HL-60 (cell line): ENCODE measurements around the gene DNAJC27.

Experiments used
- DNase-seq, 2 experiments: peaks; one replicate each; pipeline ENCODE4 v3.0.0-alpha.2; 2010 to 2020; ENCODE audit warnings: low read depth in 1 of 2, low spot score in 1 of 2
- H3K27ac ChIP-seq: fragments of 250-450 bp; sonication (Bioruptor Pico); replicated peaks from 2 replicates; pipeline ENCODE4 v1.5.1; 2020; ENCODE audit warnings: mild to moderate bottlenecking, moderate library complexity
- H3K27me3 ChIP-seq: fragments of 250-450 bp; sonication (Bioruptor Pico); 2 replicates; pipeline ENCODE4 v1.5.1; 2021; ENCODE audit warnings: mild to moderate bottlenecking, moderate library complexity; ENCODE audit not compliant: insufficient read depth, poor library complexity, severe bottlenecking
- H3K4me3 ChIP-seq: replicated peaks from 2 replicates; pipeline ENCODE4 v1.5.1; 2011; ENCODE audit warnings: mild to moderate bottlenecking, control low read depth, low read length; ENCODE audit not compliant: insufficient read depth
- GABPA ChIP-seq: IDR thresholded peaks from 2 replicates; pipeline ENCODE4 v1.6.1; 2012; ENCODE audit warnings: low read depth
- POLR2AphosphoS5 ChIP-seq: IDR thresholded peaks from 2 replicates; pipeline ENCODE4 v1.6.1; 2012; ENCODE audit warnings: low read depth
- REST ChIP-seq: IDR thresholded peaks from 2 replicates; pipeline ENCODE4 v1.6.1; 2012; ENCODE audit warnings: low read depth; ENCODE audit not compliant: insufficient replicate concordance
- SPI1 ChIP-seq: IDR thresholded peaks from 2 replicates; pipeline ENCODE4 v1.6.1; 2012; ENCODE audit warnings: low read depth, mild to moderate bottlenecking, borderline replicate concordance
- TF ChIP-seq, protein P1 (sequence below): IDR thresholded peaks from one replicate; pipeline ENCODE4 v1.5.1; 2011; ENCODE audit warnings: low read length, control low read depth, inconsistent platforms; ENCODE audit not compliant: insufficient read depth

Gene DNAJC27

DNA sequence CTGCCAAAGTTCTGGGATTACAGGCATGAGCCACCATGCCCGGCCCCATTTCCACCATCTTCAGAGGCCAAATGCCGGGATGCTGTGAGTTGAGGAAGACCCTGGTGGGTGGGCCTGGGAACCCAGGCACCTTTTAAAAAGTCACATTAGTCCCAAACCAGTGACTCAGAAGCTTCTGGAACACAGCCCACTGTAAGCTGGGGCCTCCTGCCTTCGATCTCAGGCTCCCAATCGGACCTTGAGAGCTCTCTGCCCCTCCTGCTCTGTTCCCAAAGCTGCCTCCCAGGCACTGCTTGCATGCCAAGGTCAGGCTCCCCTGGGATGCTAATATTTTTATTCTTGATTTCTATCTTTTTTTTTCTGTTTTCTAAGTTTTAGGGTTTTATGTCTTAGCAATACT is 56.0 kb downstream of the DNAJC27 start:
- no peak for DNase-seq
- Histone ChIP-seq H3K27me3 (no peaks in the 10 kb centered on the region), H3K27ac (no peak overlapping the region), H3K4me3 (no peak overlapping the region)
- TF ChIP-seq GABPA: no peak
- TF ChIP-seq REST: no peak
- TF ChIP-seq POLR2AphosphoS5: no peak
- TF ChIP-seq, protein P1, sequence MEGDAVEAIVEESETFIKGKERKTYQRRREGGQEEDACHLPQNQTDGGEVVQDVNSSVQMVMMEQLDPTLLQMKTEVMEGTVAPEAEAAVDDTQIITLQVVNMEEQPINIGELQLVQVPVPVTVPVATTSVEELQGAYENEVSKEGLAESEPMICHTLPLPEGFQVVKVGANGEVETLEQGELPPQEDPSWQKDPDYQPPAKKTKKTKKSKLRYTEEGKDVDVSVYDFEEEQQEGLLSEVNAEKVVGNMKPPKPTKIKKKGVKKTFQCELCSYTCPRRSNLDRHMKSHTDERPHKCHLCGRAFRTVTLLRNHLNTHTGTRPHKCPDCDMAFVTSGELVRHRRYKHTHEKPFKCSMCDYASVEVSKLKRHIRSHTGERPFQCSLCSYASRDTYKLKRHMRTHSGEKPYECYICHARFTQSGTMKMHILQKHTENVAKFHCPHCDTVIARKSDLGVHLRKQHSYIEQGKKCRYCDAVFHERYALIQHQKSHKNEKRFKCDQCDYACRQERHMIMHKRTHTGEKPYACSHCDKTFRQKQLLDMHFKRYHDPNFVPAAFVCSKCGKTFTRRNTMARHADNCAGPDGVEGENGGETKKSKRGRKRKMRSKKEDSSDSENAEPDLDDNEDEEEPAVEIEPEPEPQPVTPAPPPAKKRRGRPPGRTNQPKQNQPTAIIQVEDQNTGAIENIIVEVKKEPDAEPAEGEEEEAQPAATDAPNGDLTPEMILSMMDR: no peak

- Histone ChIP-seq H3K27me3 (no peaks in the 10 kb centered on the region), H3K27ac (no peak overlapping the region), H3K4me3 (no peak overlapping the region)
- no peak for DNase-seq
- TF ChIP-seq GABPA (no peak), POLR2AphosphoS5 (no peak), REST (no peak), SPI1 (no peak)
- TF ChIP-seq, protein P1: no peak
These were observed 56.6 kb downstream of the DNAJC27 start for GRCh38 chr2:24915175-24915574.

- no peaks in the 10 kb centered on the region for H3K27me3 ChIP-seq
- TF ChIP-seq, protein P1: no peak
- TF ChIP-seq POLR2AphosphoS5 (no peak), GABPA (no peak), REST (no peak), SPI1 (no peak)
These were observed 57.0 kb downstream of the DNAJC27 start for GRCh38 chr2:24914713-24915112.

More at GRCh38 chr2:24914713-24915112, 57.0 kb downstream of the DNAJC27 start:
- DNase-seq: no peak
- Histone ChIP-seq H3K27ac (no peak overlapping the region), H3K4me3 (no peak overlapping the region)
